GM12872 (cell line): ENCODE data around the gene ADK.
A peak's percentile ranks its signal among the peaks of the same experiment; 100 is the strongest.

Experiments used
- CTCF ChIP-seq: IDR thresholded peaks from 3 replicates; pipeline ENCODE4 v1.5.1; 2011; ENCODE audit warnings: low read depth, mild to moderate bottlenecking, low read length, moderate library complexity; ENCODE audit not compliant: insufficient read depth

ADK gene

GRCh38 chr10:74150990-74151878, at the start of gene ADK:
Gene ADK, plus strand, starts transcription at chr10:74151221. Its CDS starts 58 bp downstream, at chr10:74151279.
- peak; percentile 43 for TF ChIP-seq CTCF

GRCh38 chr10:74103560-74104258, 47.3 kb upstream of the ADK start:
- peak; percentile 64 for TF ChIP-seq CTCF

DNA sequence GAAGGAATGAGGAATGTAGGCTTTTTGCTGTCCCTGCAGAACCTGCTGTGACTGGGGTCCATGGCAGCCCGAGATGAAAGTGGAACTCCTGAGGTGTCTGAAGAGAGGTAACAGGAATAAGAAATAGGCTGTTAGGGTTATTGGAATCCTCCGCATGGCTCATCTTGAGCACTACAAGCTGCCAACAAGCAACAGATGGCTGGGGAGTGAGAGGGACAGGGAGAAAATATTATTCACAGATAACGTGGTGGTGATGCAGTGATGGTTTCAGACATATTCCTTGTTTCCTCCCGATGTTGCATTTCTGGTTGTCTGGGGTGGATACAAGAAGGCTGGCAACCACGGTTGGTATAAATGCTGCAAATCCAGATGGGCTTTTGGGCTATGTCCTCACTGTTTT, 46.5 kb upstream of the ADK start:
- TF ChIP-seq CTCF = no peak

DNA sequence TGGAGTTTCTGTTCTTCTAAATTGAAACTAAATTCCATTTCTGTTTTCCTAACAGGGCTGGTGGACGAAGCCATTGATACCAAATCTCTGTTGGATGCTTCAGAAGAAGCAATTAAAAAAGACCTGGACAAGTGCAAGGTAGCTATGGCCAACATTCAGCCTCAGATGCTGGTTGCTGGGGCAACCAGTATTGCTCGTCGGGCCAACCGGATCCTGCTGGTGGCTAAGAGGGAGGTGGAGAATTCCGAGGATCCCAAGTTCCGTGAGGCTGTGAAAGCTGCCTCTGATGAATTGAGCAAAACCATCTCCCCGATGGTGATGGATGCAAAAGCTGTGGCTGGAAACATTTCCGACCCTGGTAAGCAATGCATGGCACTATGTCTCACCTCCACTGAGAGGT, 46.0 kb upstream of the ADK start:
- no peak for TF ChIP-seq CTCF

GRCh38 chr10:74107391-74107790, 43.6 kb upstream of the ADK start:
- no peak for TF ChIP-seq CTCF

- no peak for TF ChIP-seq CTCF
Observed at GRCh38 chr10:74109452-74109851, 41.6 kb upstream of the ADK start.

DNA sequence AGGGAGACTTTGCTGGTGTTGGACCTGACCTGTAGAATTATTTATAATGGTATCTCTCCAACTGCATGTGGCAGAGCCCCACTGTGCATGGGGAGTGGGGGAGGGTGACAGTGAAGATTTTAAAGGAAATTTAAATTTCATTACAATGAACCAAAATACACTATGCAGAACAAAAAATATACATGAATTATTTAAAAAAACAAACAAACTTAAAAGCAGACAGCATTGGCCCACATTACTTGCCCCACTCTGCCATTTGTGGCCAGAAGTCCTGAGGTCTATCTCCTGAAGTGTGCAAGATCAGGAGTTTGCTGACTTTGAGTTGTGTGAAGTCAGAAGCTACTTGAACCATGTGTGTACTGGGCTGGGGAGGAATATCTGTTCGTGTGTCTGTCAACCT, 40.9 kb upstream of the ADK start:
- TF ChIP-seq CTCF = no peak
